GM19452 (cell line): ENCODE data around the gene TRIM67.
"Not testable (repeated sequence)": the region's sequence is repeated elsewhere in the genome, so short reads cannot be mapped to it uniquely, and the experiment has no call there.

Experiments used
- ATAC-seq: cut with Tn5 transposase; IDR thresholded peaks from one replicate; pipeline ENCODE4 v1.9.1; 2021; ENCODE audit not compliant: unreplicated experiment

Gene TRIM67

DNA sequence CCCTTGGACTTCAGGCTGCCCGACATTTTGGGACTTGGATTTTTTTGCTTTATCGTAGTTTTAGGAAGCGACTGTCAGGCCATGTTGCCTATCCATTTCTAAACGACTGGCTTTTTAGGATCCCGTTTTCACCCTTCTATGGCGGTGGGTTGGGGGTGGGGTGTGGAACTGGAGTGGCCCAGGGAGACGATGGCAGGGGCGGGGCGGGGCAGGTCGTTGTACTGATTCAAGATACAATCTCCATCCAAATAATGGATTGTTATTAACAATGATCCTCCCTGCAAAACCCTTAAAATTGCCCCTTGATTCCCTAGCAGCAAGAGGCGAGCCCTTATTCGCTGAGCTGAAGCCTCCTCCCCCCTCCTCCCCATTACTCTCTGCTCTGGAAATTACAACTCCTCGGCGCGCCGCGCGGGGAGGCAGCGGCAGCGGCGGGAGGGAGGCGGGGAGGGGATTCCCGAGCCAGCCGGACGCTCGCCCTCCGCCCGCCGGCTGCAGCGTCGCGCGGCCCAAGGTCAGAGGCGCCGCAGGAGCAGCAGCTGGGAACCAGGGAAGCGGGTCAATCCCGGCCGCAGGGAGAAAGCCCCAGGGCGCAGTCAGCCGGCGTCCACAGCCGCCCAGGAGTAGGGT is at the start of gene TRIM67:
Gene TRIM67, plus strand, starts transcription at position 392 of the 630 bp plus-strand sequence. CDS start 912 bp downstream, outside the sequence.
- ATAC-seq, result no peak

DNA sequence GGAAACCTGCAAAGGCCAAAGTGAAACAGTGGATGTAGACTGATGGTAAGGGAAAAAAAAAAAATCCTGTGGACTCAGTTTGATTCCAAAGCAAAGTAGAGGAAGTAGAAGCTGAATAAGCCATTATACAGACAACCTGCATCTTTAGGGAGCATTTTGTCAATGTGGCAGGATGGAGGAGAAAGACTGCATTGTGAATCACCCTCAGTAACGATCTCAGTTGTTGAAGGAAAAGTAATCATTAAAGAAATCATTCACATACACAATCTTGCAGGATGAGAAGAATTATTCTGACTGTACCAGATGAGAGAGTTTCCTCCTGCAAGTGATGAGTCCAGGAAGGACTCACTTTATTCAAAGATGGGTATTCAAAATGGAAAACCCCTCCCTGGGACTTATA is 45.1 kb upstream of the TRIM67 start:
- ATAC-seq, result no peak

DNA sequence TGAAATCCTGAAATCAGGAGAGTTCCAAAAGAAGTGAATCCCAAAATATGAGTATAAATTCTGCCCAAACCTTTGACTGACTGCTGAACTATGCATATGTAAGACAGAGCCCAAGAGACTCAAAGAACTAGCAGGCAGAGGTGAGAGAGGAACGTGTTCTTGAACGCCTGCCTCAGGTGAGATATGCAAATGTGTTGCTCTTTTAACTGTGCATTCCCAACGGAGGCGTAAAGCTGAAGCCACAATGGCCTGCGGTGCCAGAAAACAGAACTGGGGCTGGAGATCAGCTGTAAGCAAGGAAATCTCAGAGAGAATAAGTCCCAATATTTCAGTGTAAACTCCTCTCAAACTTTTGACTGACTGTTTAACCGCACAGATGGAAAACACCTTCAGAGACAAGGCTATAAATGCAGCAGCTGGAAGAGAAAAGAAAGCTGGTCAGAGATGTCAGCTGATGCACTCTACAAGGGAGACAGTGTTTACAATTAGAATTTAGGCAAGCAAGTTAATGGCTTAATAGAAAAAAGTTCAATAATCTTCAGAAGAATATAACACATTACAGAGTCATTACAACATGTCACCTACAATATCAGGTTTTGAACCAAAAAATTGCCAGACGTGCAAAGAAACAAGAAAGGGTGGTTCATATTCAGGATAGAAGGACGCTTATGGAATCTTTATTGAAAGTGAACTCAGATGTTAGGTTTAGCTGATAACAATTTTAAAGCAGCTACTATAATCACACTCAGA is 43.0 kb upstream of the TRIM67 start:
- ATAC-seq, result no peak

DNA sequence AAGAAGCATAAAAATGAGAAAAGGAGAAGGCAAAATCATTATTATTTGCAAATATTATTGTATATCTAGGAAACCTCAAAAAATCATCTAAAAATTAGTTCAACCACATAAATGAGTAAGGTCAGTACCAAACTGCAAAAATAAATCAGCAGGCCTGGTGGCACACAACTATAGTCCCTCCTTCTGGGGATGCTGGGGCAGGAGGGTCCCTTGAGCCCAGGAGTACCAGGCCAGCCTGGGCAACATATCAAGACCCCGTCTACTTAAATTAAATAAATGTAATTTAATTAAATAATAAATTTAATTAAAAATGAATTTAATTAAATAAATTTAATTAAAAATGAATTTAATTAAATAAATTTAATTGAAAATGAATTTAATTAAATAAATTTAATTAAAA is 40.3 kb upstream of the TRIM67 start:
- ATAC-seq, result no peak

DNA sequence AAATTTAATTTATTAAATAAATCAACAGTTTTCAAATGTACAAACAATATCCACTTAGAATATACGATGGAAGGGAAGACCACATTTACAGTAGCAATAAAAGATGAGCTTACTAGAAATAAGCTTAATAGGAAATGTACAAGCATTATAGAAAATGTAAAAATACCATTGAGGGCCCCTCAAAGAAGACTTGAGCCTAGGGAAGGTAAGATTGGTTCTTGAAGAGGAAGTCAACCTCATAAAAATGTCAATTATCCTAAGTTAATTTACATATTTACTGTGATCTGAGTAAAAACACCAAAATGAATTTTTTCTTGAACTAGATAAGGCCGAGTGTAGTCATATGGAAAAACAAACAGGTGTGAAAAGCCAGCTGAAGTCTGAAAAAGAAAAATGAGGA is 39.7 kb upstream of the TRIM67 start:
- no peak for ATAC-seq

DNA sequence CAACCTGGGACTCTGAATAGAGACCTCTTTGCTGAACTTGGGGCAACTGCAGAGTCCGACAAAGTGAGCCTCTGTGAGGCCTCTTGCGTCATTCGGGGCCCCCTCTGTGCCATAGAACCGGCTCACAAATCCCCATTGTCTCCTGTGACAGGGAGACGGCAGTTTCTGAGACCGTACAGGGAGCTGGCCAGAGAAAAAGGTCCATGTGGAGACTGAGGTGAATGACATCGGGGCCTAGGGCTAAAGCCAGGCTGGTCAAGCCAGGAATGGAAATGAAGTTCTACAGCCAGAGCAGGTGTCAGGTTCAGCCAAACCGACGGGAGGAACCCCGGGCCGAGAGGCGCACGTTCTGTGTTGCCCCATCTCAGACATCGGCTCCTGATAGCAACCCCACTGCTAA is 37.1 kb upstream of the TRIM67 start:
- ATAC-seq, result no peak

DNA sequence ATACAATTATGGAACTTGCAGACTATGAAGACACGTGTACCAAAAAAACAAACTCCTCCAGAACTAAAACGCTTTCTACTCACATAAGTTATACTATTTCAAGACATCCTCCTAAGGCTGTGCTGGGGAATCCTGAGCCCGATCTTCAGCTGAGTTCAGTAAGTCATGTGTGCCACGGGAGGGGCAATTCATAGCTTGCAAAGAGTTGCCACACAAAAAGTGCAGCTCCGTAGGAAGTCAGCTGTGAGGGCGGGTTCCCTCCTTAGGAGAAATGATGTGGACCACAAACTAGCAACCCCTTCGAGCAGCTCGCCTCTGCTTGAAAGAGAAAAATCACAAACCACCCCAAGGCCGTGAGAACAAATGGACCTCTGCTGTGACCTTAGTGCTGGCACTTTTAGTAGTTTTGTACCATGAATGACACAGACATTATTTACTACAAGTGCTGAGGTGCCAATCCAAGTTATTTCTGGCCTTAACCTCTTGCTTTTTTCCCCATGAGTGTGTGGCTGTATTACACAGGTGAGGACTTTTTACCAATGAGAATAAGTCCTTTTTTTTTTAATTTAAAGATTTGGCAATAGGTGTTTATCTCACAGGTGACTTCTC is 35.8 kb upstream of the TRIM67 start:
- no peak for ATAC-seq

DNA sequence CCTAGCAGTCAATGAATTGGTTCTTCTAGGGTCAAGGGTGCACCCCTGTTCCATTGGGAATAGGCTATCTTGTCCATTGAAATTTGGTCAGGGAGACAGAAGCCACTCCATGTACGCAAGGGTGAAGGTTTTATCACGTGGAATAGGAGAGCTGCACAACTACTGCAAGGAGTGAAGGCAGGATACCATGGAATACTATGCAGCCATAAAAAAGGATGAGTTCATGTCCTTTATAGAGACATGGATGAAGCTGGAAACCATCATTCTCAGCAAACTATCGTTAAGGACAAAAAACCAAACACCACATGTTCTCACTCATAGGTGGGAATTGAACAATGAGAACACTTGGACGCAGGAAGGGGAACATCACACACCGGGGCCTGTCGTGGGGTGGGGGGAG is 34.8 kb upstream of the TRIM67 start:
- not testable (repeated sequence) for ATAC-seq

DNA sequence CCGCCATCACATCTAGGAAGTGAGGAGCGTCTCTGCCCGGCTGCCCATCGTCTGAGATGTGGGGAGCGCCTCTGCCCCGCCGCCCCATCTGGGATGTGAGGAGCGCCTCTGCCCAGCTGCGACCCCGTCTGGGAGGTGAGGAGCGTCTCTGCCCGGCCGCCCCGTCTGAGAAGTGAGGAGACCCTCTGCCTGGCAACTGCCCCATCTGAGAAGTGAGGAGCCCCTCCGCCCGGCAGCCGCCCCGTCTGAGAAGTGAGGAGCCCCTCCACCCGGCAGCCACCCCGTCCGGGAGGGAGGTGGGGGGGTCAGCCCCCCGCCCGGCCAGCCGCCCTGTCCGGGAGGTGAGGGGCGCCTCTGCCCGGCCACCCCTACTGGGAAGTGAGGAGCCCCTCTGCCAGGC is 33.4 kb upstream of the TRIM67 start:
- ATAC-seq, result not testable (repeated sequence)

DNA sequence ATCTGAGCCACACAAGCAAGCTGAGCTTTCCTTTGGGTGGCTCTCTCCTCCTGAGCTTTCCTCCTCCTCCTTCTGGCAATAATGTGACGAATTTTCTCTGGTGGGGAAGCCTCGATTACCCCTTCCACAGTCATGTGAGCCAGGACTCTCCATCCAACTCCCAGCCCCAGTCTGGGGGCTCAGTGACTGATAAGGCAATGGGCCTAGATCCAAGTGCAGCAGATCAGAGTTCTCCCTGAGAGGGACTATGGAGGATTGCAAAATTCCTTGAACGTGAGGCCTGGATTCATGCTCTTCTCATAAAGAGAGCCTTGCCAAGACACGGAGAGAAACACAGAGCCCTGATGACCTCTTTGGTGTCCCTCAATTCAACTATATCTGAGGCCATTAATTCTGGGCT is 31.3 kb upstream of the TRIM67 start:
- no peak for ATAC-seq

DNA sequence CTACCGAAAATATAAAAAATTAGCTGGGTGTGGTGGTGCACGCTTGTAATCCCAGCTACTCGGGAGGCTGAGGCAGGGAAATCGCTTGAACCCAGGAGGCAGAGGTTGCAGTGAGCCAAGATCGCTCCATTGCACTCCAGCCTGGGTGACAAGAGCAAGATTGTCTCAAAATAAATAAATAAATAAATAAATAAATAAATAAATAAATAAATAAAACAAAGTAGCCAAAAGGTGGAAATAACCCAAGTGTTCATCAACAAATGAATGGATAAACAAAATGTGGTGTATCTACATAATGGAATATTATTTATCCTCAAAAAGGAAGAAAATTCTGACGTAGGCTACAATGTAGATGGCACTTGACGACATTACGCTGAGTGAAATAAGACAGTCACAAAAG is 29.3 kb upstream of the TRIM67 start:
- not testable (repeated sequence) for ATAC-seq

DNA sequence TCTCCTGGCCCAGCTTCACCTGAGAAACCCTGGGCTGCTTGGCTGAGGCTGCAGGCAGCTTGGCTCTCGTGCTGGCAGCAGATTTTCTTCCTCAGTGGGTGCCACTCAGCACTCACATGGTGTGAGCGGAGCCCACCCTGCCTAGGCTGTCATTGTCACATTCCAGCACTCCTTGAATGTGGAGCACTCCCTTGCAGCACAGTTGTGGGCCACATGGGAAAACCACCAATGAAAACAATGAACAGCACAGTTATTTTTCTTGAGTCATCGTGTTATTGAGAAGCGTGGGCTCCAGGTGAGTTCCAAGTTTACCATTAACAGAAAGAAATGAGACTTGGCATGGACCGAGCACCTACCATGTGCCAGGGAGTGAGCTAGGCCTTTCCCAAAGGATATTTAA is 27.2 kb upstream of the TRIM67 start:
- ATAC-seq, result no peak

DNA sequence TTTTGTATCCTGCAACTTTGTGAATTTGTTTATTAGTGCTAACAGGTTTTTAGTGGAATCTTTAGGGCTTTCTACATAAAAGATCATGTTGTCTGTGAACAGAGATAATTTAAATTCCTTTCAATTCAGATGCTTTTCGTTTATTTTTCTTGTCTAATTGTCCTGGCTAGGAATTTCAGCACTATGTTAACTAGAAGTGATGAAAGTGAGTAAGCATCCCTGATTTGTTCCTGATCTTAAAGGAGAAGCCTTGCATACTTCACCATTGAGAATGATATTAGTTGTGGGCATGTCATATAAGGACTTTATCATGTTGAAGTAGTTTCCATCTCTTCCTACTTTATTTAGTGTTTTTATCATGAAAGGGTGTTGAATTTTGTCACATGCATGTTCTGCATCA is 23.6 kb upstream of the TRIM67 start:
- no peak for ATAC-seq

DNA sequence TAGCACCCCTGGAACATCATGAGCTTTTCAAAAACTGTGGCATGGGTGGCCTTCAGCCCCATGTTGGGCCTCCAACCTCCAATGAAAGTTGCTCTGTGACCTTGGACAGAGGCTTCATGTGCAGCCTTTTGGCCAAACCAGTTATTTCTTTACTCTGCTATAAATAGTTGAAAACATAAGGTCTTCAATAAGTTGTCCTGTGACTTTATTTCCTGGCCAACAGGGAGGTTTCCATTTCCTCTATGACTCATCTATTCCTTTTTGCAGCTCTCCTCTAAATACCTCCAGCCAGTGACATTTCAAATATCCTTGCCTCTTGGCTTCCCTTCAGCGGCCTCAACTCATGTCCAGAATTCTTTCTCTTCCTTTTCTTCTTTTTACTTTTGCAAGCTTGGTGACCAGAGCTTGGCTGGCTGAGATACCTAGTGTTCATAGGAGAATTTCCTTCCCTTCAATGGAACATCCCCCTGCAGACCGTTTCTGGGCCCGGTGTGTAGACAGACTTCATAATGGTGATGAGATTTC is 22.7 kb upstream of the TRIM67 start:
- ATAC-seq, result no peak

DNA sequence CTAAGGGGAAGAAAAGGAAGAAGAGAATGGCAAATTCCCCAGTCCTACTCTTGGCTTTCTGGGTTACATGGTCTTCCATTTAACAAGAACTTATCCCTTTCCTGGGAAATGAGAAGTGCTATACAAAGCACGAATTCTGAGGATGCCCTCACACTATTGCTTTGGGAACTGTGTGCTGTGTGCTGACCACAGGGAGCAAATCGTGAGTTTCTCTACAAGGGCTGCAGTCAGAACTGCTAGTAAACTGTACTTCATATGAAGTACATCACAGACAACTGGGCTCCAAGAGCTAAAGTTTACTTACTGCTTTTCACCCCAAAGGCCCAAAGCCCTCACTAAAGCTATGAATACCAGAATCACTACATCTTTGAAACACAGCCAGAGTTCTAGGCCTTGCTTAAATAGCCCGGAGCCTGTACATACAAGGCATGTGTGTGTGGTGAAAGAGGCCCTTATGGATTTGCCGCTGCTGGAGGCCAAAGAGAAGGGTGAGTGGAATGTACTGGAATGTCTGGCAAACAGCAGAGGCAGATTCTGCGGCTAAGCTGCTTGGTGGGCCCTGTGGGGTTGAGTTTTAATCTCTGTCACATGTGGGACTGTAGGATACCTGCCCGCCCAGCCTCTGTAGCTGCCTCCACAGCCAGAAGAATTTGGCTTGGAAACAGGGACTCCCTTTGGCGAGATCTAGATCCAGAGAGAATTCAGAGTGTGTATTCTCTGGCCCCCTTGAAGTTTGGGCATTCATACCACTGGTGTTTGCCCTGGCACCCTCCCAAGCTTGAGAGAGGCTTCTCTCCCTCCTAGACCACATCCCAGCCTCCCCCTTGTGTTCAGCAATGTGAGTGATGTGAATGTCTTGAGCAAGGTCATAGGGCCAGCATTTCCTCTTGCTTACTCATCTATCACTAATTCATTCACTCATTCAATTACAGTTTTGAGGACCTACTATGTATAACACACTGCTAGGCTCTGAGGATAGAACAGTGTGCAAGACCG is 21.9 kb upstream of the TRIM67 start:
- ATAC-seq, result no peak

DNA sequence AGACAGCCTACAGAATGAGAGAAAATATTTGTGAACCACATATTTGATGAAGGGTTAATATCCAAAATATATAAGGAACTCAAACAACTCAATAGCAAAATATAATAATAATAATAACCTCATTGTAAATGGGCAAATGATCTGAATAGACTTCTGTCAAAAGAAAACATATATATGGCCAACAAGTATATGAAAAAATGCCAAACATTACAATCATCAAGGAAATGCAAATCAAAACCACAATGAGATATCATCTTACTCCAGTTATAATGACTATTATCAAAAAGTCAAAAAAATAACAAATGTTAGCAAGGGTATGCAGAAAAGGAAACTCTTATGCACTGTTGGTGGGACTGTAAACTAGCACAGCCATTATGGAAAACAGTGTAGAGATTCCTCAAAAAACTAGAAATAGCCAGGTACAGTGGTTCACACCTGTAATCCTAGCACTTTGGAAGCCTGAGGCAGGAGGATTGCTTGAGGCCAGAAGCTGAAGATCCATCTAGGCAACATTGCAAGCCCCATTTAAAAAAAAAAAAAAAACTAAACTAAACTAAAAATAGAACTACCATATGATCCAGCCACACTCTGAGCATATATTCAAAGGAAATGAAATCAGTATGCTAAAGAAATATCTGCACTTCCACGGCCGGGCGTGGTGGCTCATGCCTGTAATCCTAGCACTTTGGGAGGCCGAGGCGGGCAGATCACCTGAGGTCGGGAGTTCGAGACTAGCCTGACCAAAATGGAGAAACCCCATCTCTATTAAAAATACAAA is 17.3 kb upstream of the TRIM67 start:
- ATAC-seq, result no peak

DNA sequence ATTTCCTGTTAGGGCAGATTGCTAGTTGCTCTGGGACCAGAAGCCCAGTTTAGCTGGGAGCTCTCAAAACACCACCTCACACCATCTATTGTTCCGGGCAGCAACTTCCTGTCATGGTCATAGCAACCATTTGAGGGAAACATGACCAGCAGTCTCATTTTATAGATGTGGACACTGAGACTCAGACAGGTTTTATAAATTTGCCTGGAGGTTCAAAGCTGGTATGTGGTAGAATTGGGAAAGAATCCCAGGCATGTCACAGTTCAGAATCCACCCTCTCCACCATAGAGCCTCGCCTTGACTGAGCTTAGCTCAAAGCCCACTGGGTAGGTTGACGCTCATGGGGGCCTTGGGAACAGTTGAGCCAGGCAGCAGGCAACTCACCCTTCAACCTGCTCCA is 14.0 kb upstream of the TRIM67 start:
- ATAC-seq, result no peak

DNA sequence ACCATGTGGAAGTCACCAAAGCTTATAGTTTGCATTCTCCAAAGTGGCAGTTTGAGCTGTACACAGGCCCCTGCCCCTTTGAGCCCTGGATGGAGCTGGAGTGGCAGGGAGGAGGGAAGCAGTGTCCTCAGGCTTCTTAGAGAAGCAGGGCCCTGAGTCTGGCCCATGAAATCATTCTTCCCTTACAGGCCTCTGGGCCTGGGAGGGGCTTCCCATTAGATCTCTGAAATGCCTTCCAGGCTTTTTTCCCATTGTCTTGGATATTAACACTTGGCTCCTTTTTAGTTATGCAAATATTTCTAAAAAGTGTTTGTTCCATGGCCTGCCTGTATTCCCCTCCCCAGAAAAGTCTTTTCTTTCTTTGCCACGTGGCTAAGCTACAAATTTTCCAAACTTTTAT is 10.0 kb upstream of the TRIM67 start:
- no peak for ATAC-seq

DNA sequence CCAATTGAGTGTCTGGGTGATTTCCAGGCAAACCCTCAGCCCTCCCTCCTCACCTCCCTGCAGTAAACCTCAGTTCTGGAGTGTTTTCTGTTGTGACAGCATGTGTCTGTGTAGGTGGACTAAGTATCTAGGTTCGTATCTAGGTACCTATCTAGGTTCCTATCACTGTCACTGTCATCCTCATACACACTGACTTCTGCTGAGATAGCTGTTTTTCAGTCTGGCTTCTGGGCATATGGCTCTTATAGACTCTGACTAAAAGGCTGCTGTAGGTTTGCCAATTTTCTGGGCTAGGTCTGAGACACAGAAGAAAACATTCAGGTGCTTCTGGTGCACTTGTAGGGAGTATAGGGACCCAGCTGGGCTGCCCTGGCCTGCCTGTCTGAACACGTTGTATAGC is 8.1 kb upstream of the TRIM67 start:
- ATAC-seq, result no peak

DNA sequence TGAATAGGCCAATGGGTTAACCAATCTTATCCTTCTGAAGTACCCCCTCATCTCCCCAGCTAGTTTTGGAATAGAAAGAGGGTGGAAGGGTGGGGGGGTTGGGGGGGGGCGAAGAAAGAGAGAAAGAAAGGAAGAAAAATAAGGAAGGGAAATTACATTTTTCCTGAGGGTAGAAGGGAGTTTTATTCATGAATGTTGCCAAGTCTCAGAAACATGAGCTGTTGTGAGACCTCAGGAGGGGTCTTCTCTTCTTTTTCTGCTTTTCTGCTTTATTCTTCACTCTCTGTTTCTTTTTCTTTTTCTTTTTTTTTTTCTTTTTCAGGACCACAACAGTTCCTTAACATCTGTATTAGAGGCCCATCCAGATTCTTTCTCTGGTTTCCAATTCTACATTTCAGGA is 6.0 kb upstream of the TRIM67 start:
- no peak for ATAC-seq
